ENCODE measurements around the gene CCT8.

CCT8 gene

DNA sequence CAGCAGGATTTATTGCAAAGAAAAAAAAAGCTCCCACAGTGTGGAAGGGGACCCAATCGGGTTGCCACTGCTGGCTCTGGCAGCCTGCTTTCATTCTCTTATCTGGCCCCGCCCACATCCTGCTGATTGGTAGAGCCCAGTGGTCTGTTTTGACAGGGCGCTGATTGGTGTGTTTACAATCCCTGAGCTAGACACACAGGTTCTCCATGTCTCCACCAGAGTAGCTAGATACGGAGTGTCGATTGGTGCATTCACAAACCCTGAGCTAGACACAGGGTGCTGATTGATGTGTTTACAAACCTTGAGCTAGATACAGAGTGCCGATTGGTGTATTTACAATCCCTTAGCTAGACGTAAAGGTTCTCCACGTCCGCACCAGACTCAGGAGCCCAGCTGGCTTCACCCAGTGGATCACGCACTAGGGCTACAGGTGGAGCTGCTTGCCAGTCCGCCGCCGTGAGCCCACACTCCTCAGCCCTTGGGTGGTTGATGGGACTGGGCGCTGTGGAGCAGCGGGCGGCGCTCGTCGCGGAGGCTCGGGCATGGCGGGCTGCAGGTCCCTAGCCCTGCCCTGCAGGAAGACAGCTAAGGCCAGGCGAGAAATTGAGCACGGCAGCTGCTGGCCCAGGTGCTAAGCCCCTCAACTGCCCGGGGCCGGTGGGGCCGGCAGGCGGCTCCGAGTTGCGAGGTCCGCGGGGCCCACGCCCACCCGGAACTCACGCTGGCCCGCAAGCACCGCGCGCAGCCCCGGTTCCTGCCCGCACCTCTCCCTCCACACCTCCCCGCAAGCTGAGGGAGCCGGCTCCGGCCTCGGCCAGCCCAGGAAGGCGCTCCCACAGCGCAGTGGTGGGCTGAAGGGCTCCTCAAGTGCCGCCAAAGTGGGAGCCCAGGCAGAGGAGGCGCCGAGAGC, 3.5 kb upstream of the CCT8 start:
- peak; percentile 81 for DNase-seq

- DNase-seq, result peak; percentile 45
These were observed 2.4 kb upstream of the CCT8 start for GRCh38 chr21:29075706-29076466.

DNA sequence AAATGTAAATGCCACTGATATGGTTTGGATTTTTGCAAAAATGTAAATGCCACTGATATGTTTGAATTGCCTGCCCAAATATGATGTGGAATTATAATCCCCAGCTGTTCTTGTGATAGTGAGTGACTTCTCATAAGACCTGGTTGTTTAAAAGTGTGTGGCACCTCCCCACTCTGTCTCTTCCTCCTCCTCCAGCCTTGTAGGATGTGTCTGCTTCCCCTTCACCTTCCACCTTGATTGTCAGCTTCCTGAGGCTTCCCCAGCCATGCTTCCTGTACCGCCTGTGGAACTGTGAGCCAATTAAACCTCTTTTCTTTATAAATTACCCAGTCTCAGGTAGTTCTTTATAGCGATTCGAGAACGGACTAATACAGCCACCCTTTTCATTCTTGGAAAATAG, 1.3 kb upstream of the CCT8 start:
- no peak for DNase-seq

GRCh38 chr21:29074007-29074376, 544 bp upstream of the CCT8 start:
- DNase-seq, result no peak

- peak; percentile 62 for DNase-seq
These were observed 601 bp downstream of the CCT8 start for GRCh38 chr21:29072873-29073221.

GRCh38 chr21:29064850-29065481, 8.5 kb downstream of the CCT8 start:
- no peak for DNase-seq

DNA sequence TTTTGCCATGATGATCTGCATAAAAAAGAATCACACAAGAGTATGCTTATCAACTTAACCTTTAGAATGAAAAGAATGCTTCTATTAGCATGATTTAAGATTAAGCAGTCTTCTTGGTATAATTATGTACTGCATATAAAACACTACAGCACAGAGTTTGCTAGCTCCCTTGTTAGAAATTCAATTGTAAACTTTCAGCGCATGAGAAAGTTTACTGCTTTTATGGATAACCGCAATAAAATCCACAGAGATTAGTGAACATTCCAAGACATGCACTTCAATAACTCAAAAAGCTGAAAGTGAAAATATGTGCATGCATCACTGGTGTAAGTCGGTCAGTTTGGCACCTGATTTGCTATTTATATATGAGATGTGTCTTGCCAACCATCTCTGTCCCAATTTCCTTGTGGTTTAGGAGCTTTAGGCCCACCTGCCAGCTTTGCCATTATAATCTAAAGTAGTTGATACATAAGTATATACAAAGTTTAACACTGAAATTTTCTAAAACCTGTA, 16.9 kb downstream of the CCT8 start:
- DNase-seq, result no peak

- DNase-seq, result no peak
These were observed 17.4 kb downstream of the CCT8 start for GRCh38 chr21:29056005-29056404.

GRCh38 chr21:29055080-29055479, 18.4 kb downstream of the CCT8 start:
- no peak for DNase-seq

DNA sequence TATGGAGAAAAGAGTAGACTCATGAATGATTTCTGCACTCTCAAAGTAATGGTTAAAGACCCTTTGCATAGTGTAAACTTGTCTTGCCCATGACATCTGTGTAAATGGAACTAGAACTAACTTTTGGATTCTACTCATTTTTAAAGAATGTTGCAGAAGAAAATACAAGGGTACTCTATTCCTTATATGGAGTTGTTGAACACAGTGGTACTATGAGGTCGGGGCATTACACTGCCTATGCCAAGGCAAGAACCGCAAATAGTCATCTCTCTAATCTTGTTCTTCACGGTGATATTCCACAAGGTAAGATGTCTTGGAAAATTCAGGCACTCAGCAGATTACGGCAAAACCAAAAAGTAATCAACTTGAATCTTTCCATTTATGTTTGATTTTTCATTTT, 19.8 kb downstream of the CCT8 start:
- DNase-seq, result no peak

DNA sequence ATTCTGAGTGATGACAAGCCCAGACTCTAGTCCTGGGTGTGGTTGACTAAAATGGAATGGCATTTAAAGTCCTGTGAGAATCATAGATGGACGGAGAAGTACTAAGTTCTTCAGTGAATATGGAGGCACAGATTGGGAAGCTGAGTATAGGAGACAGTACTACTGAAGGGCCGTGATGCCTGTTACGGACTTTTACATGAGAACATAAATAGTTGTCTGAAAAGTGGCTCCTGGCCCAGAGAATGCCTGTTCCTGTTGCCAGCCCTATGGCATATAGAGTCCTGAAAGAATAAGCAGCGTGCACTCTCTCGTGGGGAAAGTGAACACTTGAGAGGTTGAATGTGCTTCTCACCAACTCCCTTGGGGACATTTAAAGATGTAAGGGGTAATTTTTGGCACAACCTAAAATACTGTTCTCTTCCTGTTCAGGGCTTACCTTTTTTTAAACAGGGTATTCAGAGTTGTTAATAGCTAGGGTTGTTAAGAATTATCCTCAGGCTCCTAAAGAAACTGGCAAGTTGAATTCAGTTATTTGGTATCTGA, 20.4 kb downstream of the CCT8 start:
- DNase-seq, result no peak

DNA sequence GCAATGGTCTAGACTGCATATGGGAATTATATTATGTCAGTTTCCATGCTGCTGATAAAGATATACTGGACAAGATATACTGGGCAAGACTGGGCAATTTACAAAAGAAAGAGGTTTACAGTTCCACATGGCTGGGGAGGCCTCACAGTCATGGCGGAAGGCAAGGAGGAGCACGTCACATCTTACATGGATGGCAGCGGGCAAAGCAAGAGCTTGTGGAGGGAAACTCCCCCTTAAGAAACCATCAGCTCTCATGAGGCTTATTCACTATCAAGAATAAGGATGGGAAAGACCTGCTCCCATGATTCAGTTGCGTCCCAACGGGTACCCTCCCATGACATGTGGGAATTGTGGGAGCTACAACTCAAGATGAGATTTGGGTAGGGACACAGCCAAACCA, 21.2 kb downstream of the CCT8 start:
- DNase-seq, result no peak

GRCh38 chr21:29034678-29035077, 38.8 kb downstream of the CCT8 start:
- no peak for DNase-seq

DNA sequence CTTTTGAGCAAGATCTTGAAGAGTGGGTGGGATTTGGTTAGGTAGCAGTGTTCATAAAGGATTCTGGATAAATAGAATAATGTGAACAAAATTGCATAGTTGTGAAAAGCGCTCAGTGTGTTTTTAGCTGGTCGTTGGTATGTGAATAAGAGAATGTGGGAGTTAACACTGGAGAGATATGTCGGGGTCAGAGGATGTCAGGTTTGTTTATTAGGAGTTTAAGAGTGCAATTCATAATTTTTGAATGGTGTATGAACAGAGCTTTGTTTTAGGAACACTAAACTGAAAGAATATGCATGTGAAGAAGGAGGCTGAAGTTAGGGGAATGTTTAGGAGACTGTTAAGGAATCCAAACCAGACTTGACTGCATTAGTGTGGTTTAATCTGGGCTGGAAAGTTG, 39.6 kb downstream of the CCT8 start:
- DNase-seq, result no peak

- DNase-seq, result no peak
These were observed 40.1 kb downstream of the CCT8 start for GRCh38 chr21:29033301-29033700.

- no peak for DNase-seq
These were observed 42.5 kb downstream of the CCT8 start for GRCh38 chr21:29030909-29031308.

DNA sequence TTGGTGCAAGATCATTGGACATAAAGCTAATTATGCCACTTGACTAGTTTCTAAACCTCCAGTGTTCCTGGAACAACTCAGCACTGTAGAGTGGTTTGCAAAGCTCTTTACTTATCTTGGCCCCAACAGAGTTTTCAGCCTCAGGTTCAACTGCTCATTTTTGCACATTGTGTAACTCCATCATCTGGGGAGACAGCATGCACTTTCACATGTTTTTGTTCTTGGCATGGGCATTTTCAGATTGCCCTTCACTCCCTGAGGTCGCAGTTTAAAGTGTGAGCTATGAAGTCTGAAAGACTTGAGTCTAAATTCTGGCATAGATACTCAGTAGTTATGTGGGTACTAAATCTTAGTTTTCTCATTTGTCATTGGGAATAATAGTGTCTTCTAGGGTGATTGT, 43.9 kb downstream of the CCT8 start:
- DNase-seq, result no peak

- DNase-seq, result peak; percentile 31
These were observed 48.1 kb downstream of the CCT8 start for GRCh38 chr21:29025328-29025713.

- peak; percentile 98 for DNase-seq
These were observed 48.7 kb downstream of the CCT8 start, which contains the start of gene USP16 for GRCh38 chr21:29024474-29025327. USP16 (plus strand) TSS chr21:29024668; CDS start chr21:29027914, 3,246 bp downstream.

DNA sequence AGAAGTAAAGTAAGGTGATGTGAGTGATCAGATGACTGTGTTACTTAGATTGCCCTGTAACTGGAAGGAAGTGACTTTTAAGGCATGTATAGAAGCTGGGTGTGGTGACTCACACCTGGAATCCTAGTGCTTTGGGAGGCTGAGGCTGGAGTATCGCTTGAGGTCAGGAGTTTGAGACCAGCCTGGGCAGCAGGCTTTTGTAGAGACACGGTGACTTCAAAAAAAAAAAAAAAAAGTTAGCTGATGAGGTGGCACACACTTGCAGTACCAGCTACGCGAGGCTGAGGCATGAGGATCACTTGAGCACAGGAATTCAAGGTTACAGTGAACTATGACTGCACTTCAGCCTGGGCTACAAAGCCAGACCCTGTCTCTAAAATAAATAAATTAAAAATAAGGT, 51.3 kb downstream of the CCT8 start:
- peak; percentile 20 for DNase-seq

DNA sequence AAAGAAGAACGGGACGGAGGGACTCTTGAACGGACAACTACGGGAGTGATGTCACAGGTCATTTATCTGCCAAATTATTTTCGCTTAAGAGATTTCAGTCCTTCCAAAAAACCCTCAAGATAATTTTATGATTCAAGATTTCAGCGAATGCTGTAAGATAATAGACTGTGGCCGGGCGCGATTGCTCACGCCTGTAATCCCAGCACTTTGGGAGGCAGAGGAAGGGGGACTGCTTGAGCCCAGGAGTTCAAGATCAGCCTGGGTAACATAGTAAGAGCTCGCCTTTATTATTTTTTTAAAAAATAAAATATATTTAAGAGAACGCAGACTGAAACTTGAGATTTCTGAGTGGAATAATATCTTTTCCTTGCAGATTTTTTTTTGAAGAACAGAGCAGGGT, 54.9 kb downstream of the CCT8 start:
- DNase-seq, result peak; percentile 43

DNA sequence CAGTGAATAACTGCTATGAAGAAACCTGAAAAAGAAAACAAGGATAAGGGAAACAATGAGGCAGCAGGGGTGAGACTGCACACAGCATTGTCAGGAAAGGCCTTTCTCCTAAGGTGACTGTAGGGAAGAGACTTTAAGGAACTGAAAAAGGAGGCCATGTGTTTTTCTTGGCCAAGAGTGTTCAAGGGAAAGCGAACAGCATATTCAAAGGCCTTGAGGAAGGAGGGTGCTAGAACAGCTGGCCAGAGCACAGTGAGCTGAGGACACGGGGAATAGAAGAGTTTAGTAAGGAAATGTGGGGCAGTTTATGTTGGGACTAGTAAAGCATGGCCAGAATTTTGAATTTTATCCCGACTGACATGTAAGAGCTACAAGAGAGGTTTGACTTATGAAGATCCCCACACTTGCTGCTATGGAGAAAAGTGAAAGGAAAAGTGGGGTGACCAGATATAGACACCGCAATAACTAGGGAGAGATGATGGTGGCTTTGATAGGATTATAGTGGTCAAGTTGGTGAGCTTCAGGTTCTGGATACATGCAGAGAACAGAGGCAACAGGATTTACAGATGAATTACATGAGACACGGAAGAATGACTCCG, 55.7 kb downstream of the CCT8 start:
- DNase-seq, result peak; percentile 21

Data from hematopoietic multipotent progenitor cell treated with erythropoietin and hydrocortisone succinate and interleukin-3 and kit ligand, for 4 days (in vitro differentiated cells).